Measurements from ENCODE around the gene HJURP.

The HJURP gene

DNA sequence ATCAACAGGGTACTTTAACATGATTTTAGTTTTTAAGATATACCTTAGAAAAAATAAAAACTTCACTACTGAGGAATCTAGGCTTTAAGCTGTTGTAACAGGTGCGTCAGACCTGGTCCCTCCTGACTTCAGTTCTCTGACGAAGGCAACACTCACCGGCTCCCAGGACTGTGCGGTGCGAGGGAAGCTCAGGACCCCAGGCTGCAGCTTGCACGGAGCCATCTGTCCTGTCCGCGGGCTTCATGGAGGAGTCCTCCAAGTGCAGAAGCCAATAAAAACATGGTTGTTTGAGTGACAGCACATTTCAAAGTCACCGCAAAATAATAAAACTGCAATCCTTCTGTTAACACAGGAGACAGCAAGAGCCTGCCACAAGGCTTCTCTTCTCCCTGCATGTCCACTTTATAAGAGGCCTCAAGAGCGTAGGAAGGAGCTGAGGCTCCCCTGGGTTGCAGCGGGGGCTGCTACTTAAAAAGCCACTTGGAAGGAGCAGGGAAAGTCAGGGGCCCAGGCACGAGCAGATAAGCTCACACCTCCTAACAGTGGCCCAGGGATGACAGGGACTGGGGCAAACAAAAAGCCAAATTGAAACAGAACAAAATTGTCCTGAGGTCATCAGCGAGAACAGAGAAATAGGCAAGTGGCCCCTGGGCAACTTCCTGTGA is 4.6 kb downstream of the HJURP start:
- no peak for DNase-seq (ENCODE audit: low read depth in 2 of 2, low spot score in 1 of 2)

DNA sequence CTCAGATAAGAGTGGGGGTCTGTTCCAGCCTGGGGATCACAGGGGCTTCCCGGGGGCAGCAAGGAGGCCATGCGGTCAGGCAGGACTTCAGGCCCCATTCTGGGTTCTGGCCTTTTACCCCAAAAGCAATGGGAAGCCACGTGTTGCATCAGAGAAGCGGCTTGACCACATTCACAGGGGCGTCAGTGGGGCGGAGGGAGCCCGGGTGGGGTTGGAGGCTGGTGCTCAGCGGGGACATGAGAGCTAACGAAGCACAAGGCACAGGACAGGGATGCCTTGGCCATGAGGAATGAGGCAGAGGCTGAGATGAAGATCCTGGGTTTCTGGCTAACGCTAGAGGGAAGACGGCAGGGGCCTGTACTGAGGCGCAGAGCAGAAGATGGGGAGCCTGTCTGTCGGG is 6.1 kb downstream of the HJURP start:
- DNase-seq (ENCODE audit: low read depth in 2 of 2, low spot score in 1 of 2), result no peak

DNA sequence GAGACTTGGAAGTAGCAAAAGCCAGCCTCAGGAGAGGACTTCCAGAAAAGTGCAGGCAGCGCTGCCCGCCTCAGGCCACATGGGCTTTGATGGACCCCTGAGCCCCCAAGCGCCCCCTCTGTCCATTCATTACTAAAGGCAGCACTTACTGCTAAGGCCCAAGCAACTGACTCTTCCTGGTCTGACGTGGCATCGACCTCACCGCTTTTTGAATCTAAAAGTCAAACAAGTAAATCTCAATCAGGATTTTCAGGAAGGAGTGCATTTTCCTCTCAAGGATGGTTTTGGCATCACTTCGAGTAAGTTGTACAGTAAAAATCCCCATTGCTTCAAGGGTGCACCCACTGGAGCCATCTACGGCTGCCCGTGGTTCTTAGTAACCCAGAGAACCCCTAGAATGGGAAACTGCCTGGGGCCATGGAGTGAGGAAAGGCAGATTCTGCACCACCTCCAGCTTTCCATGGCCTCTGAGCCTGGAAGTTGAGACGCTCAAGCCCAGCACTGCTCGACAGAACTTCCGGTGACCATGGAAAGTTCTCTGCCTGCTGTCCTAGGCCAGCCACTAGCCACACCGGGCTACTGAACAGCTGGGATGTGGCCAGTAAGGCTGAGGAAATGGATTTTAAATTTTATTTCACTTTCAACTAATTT is 7.0 kb downstream of the HJURP start:
- DNase-seq (ENCODE audit: low read depth in 2 of 2, low spot score in 1 of 2), result no peak

DNA sequence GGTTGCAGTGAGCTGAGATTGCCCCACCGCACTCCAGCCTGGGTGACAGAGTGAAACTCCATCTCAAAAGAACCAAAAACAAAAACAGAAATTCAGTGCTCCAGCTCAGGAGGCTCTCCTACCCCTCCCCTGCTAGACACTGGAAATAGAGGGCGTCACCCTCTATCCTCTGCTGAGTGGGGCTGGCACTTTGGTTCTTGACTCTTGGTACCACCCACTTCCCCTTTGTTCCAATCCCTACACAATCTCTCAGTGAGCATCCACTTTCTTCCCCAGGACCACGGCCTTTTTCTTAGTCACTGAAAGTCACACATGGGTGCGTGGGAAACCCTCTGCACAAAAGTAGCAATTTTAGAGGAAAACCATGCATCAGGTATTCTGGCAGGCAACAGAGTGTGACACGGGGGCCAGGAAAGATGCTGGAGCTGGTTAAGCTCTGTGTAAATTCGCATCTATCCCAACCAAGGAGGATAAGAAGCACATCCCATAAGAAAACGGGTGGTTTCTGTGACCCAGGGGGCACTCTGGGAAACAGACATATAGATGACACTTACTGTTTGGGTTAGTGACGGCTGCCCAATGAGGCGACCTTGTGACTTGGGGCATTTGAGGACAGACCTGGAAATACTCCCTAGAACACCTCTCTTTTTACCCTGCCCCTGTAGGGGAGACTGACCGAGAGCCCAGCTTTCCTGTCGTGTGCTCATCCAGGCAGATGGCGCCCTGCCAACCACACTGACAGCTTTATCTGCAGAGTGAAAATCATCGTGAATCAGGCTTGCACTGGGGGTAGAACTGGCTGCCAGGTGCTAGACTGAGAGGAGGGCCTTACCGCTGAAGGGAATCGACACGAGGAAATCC is 7.7 kb downstream of the HJURP start:
- no peak for DNase-seq (ENCODE audit: low read depth in 2 of 2, low spot score in 1 of 2)

DNA sequence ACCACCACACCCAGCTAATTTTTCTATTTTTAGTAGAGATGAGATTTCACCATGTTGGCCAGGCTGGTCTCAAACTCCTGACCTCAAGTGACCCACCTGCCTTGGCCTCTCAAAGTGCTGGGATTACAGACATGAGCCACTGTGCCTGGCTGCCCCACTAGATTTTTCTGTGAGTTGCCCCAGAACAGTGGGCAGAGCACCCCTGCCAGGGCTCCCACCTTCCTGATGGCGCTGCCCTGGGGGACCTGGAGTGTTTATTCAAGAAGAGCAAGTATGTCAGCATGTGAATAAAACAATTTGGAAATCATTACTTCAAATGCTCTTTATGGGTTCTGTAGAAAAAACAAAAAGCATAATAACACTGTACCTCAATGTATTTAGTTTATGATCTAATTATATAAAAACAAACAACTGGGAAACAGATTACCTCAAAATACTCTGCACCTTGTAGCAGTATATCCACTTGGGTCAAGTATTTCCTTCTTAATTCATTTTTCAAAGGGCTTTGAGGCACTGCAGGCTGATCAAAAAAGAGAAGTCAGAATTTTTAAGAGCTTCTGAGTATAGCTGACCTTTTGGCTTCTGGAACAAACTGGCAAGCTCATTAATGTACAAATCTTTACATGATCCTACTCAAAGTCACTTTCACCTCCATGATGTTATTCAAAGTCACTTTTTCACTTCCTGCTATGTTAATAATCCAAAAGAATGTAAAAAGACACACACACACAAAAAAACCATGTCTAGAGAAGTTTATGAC is 8.9 kb downstream of the HJURP start:
- no peak for DNase-seq (ENCODE audit: low read depth in 2 of 2, low spot score in 1 of 2)

DNA sequence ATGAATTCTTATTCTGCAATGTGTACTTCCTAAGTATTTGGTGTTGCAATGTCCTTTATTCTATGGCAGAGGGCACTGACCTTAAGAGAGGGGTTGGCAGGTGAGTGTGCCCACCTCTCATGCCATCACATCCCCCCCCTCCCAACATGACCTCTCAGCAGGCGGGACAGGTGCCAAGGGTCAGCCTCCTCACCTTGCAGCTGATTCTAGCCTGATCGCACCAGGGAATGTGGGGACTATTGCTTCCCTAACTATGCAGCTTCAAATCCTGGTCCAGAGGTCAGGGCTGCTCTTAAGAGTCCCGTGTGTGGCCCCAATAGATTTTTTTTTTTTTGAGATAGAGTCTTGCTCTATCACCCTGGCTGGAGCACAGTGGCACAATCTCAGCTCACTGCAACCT is 9.5 kb downstream of the HJURP start:
- no peak for DNase-seq (ENCODE audit: low read depth in 2 of 2, low spot score in 1 of 2)

DNA sequence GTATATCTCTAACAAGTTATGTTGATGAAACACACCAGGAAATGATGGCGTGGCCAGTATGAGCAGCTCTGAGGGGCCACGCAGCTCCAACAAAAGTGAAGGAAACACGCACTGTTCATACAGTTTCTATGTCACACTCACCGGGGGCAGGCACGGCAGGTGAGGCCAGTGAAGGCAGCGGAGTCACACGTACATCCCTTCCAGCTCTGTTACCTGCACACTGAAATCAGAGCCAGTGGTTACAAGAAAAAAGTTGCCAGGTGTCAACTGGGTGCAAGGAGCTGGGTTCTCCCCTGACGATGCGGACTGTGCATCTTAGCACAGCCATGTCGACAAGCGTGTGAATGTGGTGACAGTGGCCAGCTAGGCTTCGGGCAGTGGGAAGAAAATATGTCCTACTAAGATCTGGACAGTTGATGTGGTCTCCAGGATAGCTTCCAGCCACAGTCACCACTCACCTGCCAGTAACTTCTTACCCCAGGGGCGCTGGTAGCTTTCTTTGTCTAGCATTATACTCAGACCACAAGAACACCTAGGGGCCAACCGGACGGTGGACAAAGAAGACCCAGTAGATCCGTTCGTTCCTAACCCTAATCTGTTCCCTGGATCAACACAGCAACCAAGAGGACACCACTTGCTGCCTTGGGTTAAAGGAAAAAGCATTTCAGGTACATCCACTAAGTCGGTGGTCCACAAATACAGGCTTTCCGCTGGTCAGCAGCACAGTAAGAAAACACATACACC is 10.1 kb downstream of the HJURP start:
- DNase-seq (ENCODE audit: low read depth in 2 of 2, low spot score in 1 of 2), result no peak

DNA sequence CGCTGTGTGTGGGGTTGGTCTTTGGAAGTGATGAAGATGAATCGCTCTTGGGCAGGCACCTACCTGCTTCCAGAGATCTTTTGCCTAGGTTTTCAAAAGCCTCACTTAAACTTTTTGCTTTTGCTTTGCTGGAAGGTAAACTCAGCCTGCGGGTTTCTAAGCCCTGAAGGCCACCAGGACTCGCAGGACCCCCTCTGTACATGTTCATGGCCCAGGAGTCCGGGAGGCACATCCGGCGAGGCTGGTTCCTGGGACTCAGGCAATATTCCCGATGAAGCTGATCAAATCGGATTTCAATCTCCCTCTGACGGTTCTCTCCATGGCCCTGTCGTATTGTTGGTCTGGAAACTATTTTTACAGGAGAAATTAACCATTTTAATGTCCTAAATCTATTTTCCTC is 13.2 kb downstream of the HJURP start:
- no peak for DNase-seq (ENCODE audit: low read depth in 2 of 2, low spot score in 1 of 2)

DNA sequence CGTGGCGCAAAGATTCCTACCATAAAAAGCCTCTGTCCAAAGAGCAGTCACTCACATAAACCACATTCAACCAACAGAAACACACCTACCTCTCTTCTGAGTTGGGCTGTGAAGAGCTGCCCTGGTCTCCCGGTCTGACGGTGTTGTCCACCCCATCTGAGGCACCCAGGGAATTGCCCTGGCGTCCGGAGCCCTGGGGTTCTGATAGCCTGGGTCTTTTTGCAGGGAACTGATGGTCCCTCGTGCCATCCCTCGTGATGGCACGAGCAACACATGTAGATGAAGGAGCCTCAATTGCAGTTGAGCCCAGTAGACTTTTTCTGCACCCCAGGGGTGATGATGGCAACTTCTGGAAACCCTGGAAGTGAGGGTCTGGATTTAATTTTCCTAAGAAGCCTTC is 13.8 kb downstream of the HJURP start:
- no peak for DNase-seq (ENCODE audit: low read depth in 2 of 2, low spot score in 1 of 2)

DNA sequence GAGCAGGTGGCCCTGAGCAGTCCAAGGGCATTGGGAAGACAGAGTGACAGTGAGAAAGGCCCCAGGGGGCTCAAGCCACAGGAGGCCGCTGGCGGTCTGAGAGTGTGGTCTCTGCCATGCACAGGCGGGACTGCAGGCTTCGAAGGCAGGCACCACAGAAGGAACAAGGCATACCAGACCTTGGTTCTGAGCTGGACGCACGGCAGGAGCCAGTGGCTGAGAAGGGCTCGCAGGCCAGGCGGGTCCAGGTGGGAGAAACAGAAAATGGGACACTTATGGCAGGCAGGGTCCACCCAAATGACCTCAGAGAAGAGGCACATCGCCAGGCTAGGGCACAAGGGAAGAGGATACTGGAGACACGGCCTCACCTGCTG is 14.9 kb downstream of the HJURP start:
- DNase-seq (ENCODE audit: low read depth in 2 of 2, low spot score in 1 of 2), result no peak

DNA sequence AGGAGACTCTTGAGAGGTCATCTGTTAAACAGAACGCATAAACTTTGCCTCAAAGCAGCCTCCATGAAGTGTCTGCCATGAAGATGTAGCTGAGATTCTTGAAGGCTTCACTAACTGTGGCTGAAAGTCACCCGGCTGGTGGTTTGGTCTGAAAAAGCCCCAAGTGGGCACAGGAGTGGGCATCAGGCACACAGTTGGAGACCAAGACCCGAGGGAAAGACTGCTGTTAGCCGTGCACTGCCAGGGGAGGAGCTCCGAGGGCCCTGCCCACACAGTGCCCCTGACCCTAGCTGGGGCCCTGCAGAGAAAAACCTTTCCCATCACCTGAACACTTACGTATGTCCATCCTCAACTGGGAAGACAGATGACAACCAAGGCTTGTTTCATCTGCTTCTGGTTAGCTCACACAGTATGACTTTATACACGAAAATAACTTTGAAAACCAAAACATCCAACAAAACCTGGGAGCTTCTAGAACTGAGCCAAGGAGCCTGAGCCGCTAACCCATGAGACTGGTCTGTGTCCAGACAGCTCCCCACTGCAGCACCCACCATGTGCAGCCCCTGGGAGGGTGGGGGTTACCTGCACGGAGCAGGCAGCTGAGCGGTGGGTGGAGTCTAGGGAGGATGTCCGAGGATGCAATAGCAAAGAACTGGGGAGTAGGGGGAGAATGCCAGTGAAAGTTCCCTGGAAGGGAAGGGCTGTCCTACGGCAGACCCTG is 15.4 kb downstream of the HJURP start:
- DNase-seq (ENCODE audit: low read depth in 2 of 2, low spot score in 1 of 2), result no peak

DNA sequence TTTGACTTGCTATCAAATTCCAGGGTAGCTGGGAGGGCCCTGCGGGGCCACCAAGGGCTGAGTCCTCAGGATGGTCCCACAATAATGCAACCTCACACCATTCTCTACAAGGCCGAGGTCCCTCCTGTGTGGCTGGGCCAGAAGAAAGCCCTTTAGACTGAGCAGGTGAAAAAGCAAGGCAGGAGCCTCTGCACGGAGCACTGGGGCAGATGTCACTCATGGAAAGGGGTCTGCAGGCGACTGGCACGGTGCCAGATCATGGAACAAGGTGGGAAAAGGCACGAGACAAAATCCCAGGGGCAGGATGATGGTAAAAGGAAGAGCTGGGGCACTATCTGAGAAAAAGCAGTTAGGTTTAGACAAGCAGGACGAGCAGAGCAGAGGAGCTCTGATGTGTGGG is 16.1 kb downstream of the HJURP start:
- DNase-seq (ENCODE audit: low read depth in 2 of 2, low spot score in 1 of 2), result no peak

DNA sequence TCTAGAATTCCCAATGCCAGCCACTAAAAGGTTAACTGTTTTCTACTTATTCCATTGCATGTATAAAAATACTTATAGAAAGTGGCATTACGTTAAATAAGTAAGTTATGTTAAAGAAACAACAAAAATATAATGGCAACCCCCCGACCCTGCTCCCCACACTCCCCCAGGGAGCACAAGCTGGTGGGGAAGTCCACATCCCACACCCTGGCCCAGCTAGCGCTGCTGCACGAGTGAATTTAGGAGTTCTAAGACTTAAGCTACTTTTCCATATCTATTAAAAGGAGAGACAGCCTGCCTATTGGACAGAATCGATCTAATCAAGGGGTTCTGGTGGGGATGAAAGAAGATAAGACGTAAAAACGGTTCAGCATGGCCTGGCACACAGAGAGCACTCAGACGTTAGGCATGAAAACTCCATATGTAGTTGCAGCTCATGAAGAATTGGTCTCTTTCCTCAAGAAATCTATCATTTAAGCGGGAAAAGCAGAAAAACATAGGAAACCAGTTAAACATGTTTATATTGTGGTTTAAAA is 16.6 kb downstream of the HJURP start:
- DNase-seq (ENCODE audit: low read depth in 2 of 2, low spot score in 1 of 2), result no peak

DNA sequence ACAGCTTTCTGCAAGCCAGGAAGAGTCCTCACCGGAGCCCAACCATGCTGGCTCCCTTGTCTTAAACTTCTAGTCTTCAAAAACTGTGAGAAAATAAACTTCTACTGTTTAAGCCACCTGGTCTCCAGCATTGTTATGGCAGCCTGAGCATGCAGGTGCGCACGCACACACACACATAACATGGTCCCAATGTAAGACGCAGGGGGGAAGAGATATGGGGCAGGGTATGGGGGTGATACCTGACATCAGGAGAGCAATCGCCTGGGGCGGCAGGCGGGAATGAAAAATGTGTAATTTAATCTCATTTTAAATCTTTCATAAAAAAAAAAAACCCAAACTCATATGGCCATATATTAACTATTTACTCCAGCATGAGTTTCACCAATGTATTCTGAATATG is 18.0 kb downstream of the HJURP start:
- DNase-seq (ENCODE audit: low read depth in 2 of 2, low spot score in 1 of 2), result no peak

DNA sequence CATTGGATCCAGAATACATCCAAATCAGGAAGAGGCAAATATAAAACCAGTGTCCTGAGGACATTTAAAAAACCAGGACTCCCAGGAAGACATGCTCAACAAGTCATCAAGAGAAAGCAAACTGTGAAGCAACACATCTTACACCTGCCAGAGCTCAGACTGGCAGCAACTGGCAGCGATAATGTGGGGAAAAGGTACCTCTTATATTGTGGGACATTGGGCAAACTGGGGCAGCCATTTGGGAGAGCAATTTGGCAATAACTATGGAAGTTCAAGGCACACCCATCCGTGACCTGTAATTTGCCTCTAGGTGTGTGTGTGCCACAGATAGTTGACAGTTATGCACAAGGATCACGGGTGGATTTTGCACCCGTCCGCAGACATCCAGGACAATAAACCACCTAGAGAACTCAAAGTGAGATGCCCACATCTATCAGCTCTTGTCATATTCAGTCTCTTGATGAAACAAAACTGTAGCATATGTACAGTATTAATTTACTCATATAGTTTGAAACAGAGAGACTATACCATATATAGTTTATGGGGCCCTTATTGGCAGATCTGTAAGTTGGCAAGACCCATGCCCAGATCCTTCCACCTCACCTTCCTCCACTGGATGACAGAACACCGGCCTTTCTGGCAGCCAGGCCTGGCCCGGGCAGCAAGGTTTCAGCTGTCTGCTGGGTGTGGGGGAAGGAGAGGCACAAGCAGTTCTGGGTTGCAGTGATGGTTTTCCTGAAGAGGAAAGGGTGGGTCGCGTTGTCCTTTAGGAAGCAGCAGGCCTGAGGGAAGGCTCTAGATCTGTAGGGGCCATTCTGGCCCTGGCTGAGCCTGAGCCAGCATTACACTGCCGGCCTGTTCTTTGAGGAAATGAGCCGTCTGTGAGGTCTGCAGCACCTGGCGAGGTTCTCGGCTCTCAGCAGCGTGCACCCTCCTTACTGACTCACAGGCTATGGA is 18.8 kb downstream of the HJURP start:
- DNase-seq (ENCODE audit: low read depth in 2 of 2, low spot score in 1 of 2), result no peak

DNA sequence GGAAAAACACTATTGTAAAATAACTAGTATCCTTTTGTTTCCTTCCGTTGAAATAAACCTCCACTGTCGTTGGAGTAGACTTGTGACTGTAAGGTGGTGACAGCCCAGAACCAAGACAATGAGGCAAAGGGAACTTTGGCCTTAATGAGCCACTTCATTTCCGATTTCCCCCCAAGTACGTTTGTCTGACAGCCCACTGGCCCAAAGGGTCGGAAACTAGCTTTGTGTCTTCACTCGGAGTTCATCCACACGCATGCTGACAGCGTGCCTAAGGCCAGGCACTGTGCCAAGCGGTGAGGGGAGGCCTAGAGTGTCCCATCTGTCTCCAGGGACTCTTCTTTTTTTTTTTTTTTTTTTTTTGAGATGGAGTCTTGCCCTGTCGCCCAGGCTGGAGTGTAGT is 21.0 kb downstream of the HJURP start:
- no peak for DNase-seq (ENCODE audit: low read depth in 2 of 2, low spot score in 1 of 2)

DNA sequence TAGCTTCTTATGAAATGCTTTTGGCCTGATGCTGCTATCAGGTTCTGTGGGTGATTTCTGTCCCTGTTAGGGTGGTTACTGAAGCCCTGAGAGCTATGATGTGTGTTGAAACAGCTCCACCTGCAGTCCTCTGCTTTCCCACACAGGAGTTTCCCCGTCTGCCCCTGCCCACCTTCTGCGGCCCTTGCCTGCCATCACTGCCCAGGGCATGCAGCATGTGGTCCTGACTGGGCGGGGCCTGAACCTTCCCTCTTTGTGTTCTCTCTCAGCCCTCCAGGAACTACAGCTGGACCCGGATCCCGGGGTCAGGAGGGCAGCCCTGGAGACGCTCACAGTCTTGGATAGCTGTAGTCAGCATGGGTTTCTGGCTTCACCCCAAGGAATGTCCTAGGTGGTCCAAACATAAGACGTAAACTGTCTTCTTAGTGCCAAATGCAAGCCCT is 21.4 kb downstream of the HJURP start:
- DNase-seq (ENCODE audit: low read depth in 2 of 2, low spot score in 1 of 2), result no peak

DNA sequence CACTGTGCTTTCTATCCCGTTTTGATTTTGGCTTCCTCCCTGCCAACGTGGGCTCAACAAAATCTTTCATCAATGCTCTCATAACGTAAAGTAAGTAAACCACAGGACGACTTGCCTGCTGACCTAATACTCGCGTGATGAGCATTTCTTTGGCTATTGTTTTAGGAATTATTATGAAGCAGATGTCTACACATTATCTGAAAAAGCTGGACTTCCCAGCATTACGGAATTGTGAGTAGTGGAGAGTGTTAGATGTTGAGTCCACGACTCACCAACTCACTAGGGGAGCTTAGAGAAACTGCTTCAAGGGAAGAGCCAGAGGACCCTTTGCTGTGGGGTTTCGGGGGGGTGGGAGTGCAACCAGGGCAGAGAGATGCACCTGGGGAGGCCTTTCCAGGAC is 21.9 kb downstream of the HJURP start:
- no peak for DNase-seq (ENCODE audit: low read depth in 2 of 2, low spot score in 1 of 2)

DNA sequence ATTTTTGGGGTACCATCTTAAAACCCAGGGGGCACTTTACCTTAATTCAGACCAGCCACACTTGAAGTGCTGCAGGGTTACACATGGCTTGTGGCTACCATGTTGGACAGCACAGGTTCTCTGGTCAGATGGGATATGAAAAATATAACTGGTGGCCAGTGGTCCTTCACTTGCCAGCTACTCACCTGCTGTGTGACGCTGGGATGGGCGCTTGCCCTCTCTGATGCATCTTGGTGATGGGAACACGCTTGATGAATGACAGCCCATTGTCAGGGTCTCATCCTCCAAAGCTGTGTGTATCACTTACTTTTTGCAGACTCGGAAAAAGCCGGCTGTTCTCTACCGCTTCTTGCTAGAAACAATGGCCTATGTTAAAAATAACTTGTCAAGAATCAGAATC is 22.5 kb downstream of the HJURP start:
- no peak for DNase-seq (ENCODE audit: low read depth in 2 of 2, low spot score in 1 of 2)
